IgD-negative memory B cell (primary cell): Measurements from ENCODE around the gene HS3ST3B1. TPM values are rescaled to one million over a fixed set of nuclear protein-coding genes. Genes with fewer than 3 reads are reported as not detected.

Experiments used
- H3K27ac Mint-ChIP-seq, 3 donors: one replicate each; pipeline ENCODE4 v1.8.0; 2020 to 2022; ENCODE audit warnings: mild to moderate bottlenecking in 3 of 3, mixed read lengths in 3 of 3, moderate library complexity in 1 of 3
- H3K27me3 Mint-ChIP-seq: one replicate; pipeline ENCODE4 v1.8.0; 2021; ENCODE audit warnings: mixed read lengths
- H3K36me3 Mint-ChIP-seq: one replicate; pipeline ENCODE4 v1.8.0; 2020; ENCODE audit warnings: mild to moderate bottlenecking, mixed read lengths
- H3K4me1 Mint-ChIP-seq, 3 donors: one replicate each; pipeline ENCODE4 v1.8.0; 2020 to 2022; ENCODE audit warnings: mixed read lengths in 3 of 3, mild to moderate bottlenecking in 1 of 3
- H3K4me3 Mint-ChIP-seq, 4 donors: one replicate each; pipeline ENCODE4 v1.8.0; 2020 to 2022; ENCODE audit warnings: mild to moderate bottlenecking in 4 of 4, mixed read lengths in 4 of 4, moderate library complexity in 3 of 4
- H3K9me3 Mint-ChIP-seq, 3 donors: one replicate each; pipeline ENCODE4 v1.8.0; 2020 to 2021; ENCODE audit warnings: mixed read lengths in 3 of 3, mild to moderate bottlenecking in 1 of 3
- polyA plus RNA-seq: library from polyadenylated mRNA; unstranded; fragments of 300-500 nt; fragmentation: Illumina TruSeq; gene quantifications from one replicate; pipeline ENCODE4 v1.2.3, GENCODE V29; 2021

HS3ST3B1 gene
- polyA plus RNA-seq, 1 donor from 2014 or later, result 0.70 TPM

DNA sequence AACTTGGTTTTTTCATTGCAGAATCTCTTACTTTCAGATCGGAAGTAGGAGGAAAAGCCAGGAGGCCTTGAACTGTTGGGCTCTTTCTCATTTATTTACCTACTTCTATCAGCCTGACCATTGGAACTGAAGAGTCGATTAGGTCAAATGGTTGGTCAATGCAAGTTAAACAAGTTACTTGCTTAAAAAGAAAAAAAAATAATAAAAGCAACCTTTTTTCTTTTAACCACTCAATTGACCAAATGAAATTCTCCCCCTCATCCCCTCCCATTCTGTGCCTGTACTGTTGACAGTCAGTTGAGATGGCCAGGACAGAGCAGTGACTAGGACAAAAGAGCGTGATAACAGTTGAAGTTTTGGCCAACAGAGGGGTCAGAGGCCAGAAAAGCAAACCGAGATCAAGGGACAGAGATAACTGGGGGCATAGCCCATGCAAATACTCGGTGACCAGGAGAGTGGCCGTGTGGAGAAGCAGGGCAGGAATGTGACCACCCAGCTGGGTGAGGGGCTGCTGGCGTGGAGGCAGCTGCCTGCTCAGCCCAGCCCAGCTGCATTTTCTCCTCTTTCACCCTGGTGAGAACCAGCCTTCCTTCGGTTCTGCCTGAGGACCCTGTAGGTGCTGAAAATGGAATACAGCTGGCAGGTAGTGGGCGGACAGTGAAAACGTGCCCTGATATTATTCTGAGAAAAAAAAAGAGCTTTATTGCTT, 72.2 kb downstream of the HS3ST3B1 start:
- peaks cover 4% of the 10 kb centered on the region for H3K27me3 Mint-ChIP-seq
- no peak overlapping the region for H3K27ac Mint-ChIP-seq
- peak overlapping the region in 1 of 4 donors; percentile 47 for H3K4me3 Mint-ChIP-seq
- peaks cover 0 to 3% (median 0%) of the 10 kb centered on the region in 3 donors for H3K4me1 Mint-ChIP-seq
- no peaks in the 10 kb centered on the region for H3K9me3 Mint-ChIP-seq
- no peaks in the 10 kb centered on the region for H3K36me3 Mint-ChIP-seq

DNA sequence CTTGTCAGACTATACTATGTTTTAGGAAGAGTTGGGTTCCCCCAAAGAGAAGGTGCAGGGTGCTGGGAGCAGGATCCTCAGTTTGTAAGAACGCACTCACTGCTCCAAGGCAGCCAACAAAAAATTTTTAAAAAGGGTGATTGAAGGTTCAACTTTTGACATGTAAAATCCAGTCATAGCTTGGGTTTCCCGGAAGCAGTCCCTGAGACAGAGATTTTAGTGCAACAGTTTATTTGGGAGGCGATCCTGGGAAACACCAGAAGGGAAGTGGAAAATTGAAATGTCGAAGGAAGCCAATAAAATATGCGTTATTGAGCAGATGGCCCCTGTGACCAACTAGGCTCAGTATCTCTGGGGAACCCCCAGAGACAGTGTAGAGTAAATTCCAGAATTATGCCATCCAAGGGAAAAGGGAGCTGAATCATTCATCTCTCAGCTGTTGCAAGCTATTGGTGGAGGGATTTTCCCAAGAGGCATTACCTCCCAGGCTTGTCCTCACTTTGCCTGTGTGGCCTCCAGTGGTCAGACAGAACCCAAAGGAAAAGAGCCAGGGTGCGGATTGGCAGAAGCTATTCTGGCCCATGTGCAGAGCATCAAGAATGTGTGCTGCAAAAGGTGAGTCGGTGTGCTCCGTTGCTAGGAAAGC, 72.9 kb downstream of the HS3ST3B1 start:
- no peaks in the 10 kb centered on the region for H3K9me3 Mint-ChIP-seq
- no peaks in the 10 kb centered on the region for H3K36me3 Mint-ChIP-seq
- H3K4me1 Mint-ChIP-seq, result peaks cover 0 to 3% (median 0%) of the 10 kb centered on the region in 3 donors
- H3K4me3 Mint-ChIP-seq, result no peak overlapping the region
- peaks cover 4% of the 10 kb centered on the region for H3K27me3 Mint-ChIP-seq
- H3K27ac Mint-ChIP-seq, result peak overlapping the region in 1 of 3 donors; percentile 16

- Mint-ChIP-seq H3K36me3 (no peaks in the 10 kb centered on the region), H3K9me3 (no peaks in the 10 kb centered on the region), H3K27me3 (peaks cover 4% of the 10 kb centered on the region), H3K27ac (no peak overlapping the region), H3K4me3 (no peak overlapping the region), H3K4me1 (peaks cover 0 to 3% (median 0%) of the 10 kb centered on the region in 3 donors)
Measured at GRCh38 chr17:14374268-14374667, 73.4 kb downstream of the HS3ST3B1 start.

GRCh38 chr17:14376666-14377065, 75.8 kb downstream of the HS3ST3B1 start:
- peaks cover 0 to 3% (median 0%) of the 10 kb centered on the region in 3 donors for H3K4me1 Mint-ChIP-seq
- H3K36me3 Mint-ChIP-seq, result no peaks in the 10 kb centered on the region
- H3K4me3 Mint-ChIP-seq, result no peak overlapping the region
- peaks cover 3% of the 10 kb centered on the region for H3K27me3 Mint-ChIP-seq
- H3K27ac Mint-ChIP-seq, result no peak overlapping the region
- H3K9me3 Mint-ChIP-seq, result no peaks in the 10 kb centered on the region

GRCh38 chr17:14381606-14382005, 80.7 kb downstream of the HS3ST3B1 start:
- H3K9me3 Mint-ChIP-seq, result peaks cover 0 to 2% (median 2%) of the 10 kb centered on the region in 3 donors
- H3K4me1 Mint-ChIP-seq, result no peaks in the 10 kb centered on the region
- peaks cover 3% of the 10 kb centered on the region for H3K36me3 Mint-ChIP-seq
- no peaks in the 10 kb centered on the region for H3K27me3 Mint-ChIP-seq
- H3K4me3 Mint-ChIP-seq, result no peak overlapping the region
- H3K27ac Mint-ChIP-seq, result peak overlapping the region in 1 of 3 donors; percentile 7

- H3K36me3 Mint-ChIP-seq, result peaks cover 3% of the 10 kb centered on the region
- H3K27ac Mint-ChIP-seq, result no peak overlapping the region
- peaks cover 7 to 17% (median 11%) of the 10 kb centered on the region in 3 donors for H3K9me3 Mint-ChIP-seq
- no peaks in the 10 kb centered on the region for H3K27me3 Mint-ChIP-seq
- no peak overlapping the region for H3K4me3 Mint-ChIP-seq
- H3K4me1 Mint-ChIP-seq, result no peaks in the 10 kb centered on the region
Measured at GRCh38 chr17:14387036-14387435, 86.2 kb downstream of the HS3ST3B1 start.

DNA sequence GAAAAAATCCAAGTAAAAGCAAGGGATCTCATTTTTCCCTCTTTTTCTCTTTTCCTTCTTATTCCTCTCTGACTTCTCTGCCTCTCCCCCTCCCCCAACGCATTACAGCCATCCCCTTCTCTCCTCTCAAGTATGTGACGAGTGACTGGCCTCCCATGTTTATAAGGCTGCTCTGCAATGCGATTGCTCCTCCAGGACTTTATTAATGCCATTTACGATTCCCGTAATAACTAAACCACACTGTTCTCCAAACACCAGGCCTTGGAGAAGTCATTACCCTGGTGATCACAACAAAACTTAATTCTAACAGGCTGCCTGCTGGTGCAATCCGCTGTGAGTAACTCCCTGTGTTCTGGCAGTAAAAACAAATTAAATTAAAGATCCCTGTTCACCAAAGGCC, 88.8 kb downstream of the HS3ST3B1 start:
- H3K27me3 Mint-ChIP-seq, result no peaks in the 10 kb centered on the region
- H3K9me3 Mint-ChIP-seq, result peaks cover 6 to 24% (median 14%) of the 10 kb centered on the region in 3 donors
- peaks cover 3% of the 10 kb centered on the region for H3K36me3 Mint-ChIP-seq
- H3K4me1 Mint-ChIP-seq, result no peaks in the 10 kb centered on the region
- no peak overlapping the region for H3K27ac Mint-ChIP-seq
- no peak overlapping the region for H3K4me3 Mint-ChIP-seq

- Mint-ChIP-seq H3K36me3 (no peaks in the 10 kb centered on the region), H3K27ac (no peak overlapping the region), H3K9me3 (peaks cover 6 to 24% (median 14%) of the 10 kb centered on the region in 3 donors), H3K4me1 (no peaks in the 10 kb centered on the region), H3K4me3 (no peak overlapping the region), H3K27me3 (no peaks in the 10 kb centered on the region)
Measured at GRCh38 chr17:14393723-14394122, 92.8 kb downstream of the HS3ST3B1 start.

DNA sequence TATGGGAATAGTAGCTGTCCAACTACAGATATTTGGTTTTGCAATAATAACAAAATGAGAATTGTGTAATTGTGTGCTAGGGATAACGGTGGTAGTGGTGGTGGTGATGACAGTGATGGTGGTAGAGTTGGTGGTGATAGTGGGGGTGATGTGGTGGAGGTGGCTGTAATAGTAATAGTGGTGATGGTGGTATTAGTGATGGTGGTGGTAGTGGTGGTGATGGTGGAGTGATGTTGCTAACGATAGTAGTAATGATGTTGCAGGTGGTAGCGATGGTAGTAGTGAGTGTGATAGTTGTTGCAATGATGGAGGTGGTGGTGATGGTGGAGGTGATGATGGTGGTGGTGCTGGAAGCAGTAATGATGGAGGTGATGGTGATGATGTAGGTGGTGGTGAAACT, 94.4 kb downstream of the HS3ST3B1 start:
- Mint-ChIP-seq H3K36me3 (no peaks in the 10 kb centered on the region), H3K27ac (no peak overlapping the region), H3K9me3 (peaks cover 8 to 25% (median 14%) of the 10 kb centered on the region in 3 donors), H3K4me3 (no peak overlapping the region), H3K27me3 (no peaks in the 10 kb centered on the region), H3K4me1 (no peaks in the 10 kb centered on the region)

GRCh38 chr17:14396547-14396946, 95.7 kb downstream of the HS3ST3B1 start:
- no peak overlapping the region for H3K4me3 Mint-ChIP-seq
- no peaks in the 10 kb centered on the region for H3K36me3 Mint-ChIP-seq
- H3K4me1 Mint-ChIP-seq, result no peaks in the 10 kb centered on the region
- peaks cover 8 to 16% (median 10%) of the 10 kb centered on the region in 3 donors for H3K9me3 Mint-ChIP-seq
- H3K27ac Mint-ChIP-seq, result no peak overlapping the region
- H3K27me3 Mint-ChIP-seq, result no peaks in the 10 kb centered on the region

- no peak overlapping the region for H3K4me3 Mint-ChIP-seq
- H3K4me1 Mint-ChIP-seq, result peaks cover 0 to 2% (median 0%) of the 10 kb centered on the region in 3 donors
- no peaks in the 10 kb centered on the region for H3K27me3 Mint-ChIP-seq
- H3K27ac Mint-ChIP-seq, result no peak overlapping the region
- H3K36me3 Mint-ChIP-seq, result no peaks in the 10 kb centered on the region
- H3K9me3 Mint-ChIP-seq, result peaks cover 2 to 6% (median 4%) of the 10 kb centered on the region in 3 donors
Measured at GRCh38 chr17:14398766-14399165, 97.9 kb downstream of the HS3ST3B1 start.

Other genes starting within 250 kb of the HS3ST3B1 start
- 20.2 TPM for gene COX10, start 231.6 kb upstream of the HS3ST3B1 start, polyA plus RNA-seq
- not detected for gene CDRT15, start 64.2 kb upstream of the HS3ST3B1 start, polyA plus RNA-seq